ENCODE measurements around the gene ZNF530. TPM values are rescaled to one million over a fixed set of nuclear protein-coding genes. Genes with fewer than 3 reads are reported as not detected.

ZNF530 gene
- total and polyA plus RNA-seq, 9 of the 15 experiments (the other 6 are each of a cell fraction or from before 2014, with no cell fraction given), result 0.28 to 5.9 (median 4.0) TPM

- TF ChIP-seq ZNF318 (IDR thresholded peaks at IDR 0.05; ENCODE audit: borderline replicate concordance in 1 of 2, low read depth in 1 of 2), result no peak
- TF ChIP-seq ZNF217 (CRISPR knock-in tag; IDR thresholded peaks at IDR 0.05), result no peak
- peak; percentile 63 for TF ChIP-seq SP2 (IDR thresholded peaks at IDR 0.05; ENCODE audit: extremely low read depth, low read depth, low read length, poor library complexity, severe bottlenecking)
- TF ChIP-seq HDAC2 (IDR thresholded peaks at IDR 0.05), result no peak
- no peak for TF ChIP-seq HDGF (IDR thresholded peaks at IDR 0.05)
- TF ChIP-seq NFIX (CRISPR knock-in tag; IDR thresholded peaks at IDR 0.05; ENCODE audit: low read depth), result no peak
- no peak for TF ChIP-seq BDP1 (IDR thresholded peaks at IDR 0.05; ENCODE audit: insufficient read depth, insufficient read length)
- TF ChIP-seq ZNF311 (CRISPR knock-in tag; IDR thresholded peaks at IDR 0.05), result no peak
- TF ChIP-seq GTF2A2 (tag; IDR thresholded peaks at IDR 0.05), result no peak
- peak; percentile 42 for TF ChIP-seq PHF20 (IDR thresholded peaks at IDR 0.05; ENCODE audit: partially characterized antibody)
- TF ChIP-seq E2F3 (CRISPR knock-in tag; IDR thresholded peaks at IDR 0.05), result no peak
- TF ChIP-seq COPS2 (conservative IDR thresholded peaks at IDR 0.05), result no peak
- TF ChIP-seq CREBBP (IDR thresholded peaks at IDR 0.05; ENCODE audit: low read depth, low read length), result no peak
- TF ChIP-seq PML (IDR thresholded peaks at IDR 0.05; ENCODE audit: low read length), result no peak
- TF ChIP-seq ZNF146 (CRISPR knock-in tag; IDR thresholded peaks at IDR 0.05; ENCODE audit: unreplicated experiment), result no peak
- no peak for TF ChIP-seq FOSL1 (tag; conservative IDR thresholded peaks at IDR 0.05)
- no peak for TF ChIP-seq ZNF445 (CRISPR knock-in tag; IDR thresholded peaks at IDR 0.05; ENCODE audit: low read depth)
- no peak for TF ChIP-seq ZBTB9 (CRISPR knock-in tag; IDR thresholded peaks at IDR 0.05)
- 0 out of 3 replicates have a peak, but pooled peaks of 1 of the 2 experiments have one; percentile 56 for TF ChIP-seq CBX3 (IDR thresholded peaks at IDR 0.05; ENCODE audit: borderline replicate concordance in 1 of 2, low read length in 2 of 2)
- TF ChIP-seq MXI1 (IDR thresholded peaks at IDR 0.05; ENCODE audit: low read depth, low read length), result no peak
These were observed 21.0 kb upstream of the ZNF530 start, which contains the start of gene ZNF416 (continued) for GRCh38 chr19:57578487-57579205.

Measured in K562 (cell line).